Sigmoid colon (tissue), 4 donors: Measurements from ENCODE around the gene OR13J1.

Experiments
- CTCF ChIP-seq, 4 experiments: fragments of 450-650 bp in 3 of 4; fragments of 200-600 bp in 1 of 4; IDR thresholded peaks; one replicate each; pipeline ENCODE4 v1.5.1; 2016 to 2019; ENCODE audit warnings: antibody characterized with exemption in 4 of 4, mild to moderate bottlenecking in 3 of 4, moderate library complexity in 2 of 4
- POLR2A ChIP-seq, 2 donors: fragments of 450-650 bp; IDR thresholded peaks; one replicate each; pipeline ENCODE4 v1.6.1; 2016; ENCODE audit warnings: antibody characterized with exemption in 2 of 2, mild to moderate bottlenecking in 2 of 2, moderate library complexity in 2 of 2
- POLR2AphosphoS5 ChIP-seq, 4 donors: sonication (generic); formaldehyde crosslinking; IDR thresholded peaks; one replicate each; pipeline ENCODE4 v1.6.1; 2017; ENCODE audit warnings: antibody characterized with exemption in 4 of 4

GRCh38 chr9:35867538-35867937 lies 2.7 kb downstream of the OR13J1 start:
- TF ChIP-seq CTCF (IDR thresholded peaks at IDR 0.05) (no peak), POLR2A (IDR thresholded peaks at IDR 0.05) (no peak), POLR2AphosphoS5 (IDR thresholded peaks at IDR 0.05) (no peak)
